ENCODE results near the gene ACIN1.
A peak's percentile ranks its signal among the peaks of the same experiment; 100 is the strongest.

Gene ACIN1

GRCh38 chr14:23076785-23077408, 18.0 kb downstream of the ACIN1 start:
- no peak for DNase-seq

- no peak for DNase-seq
Measured at GRCh38 chr14:23074906-23075305, 20.0 kb downstream of the ACIN1 start.

- no peak for DNase-seq
Measured at GRCh38 chr14:23071921-23072539, 22.9 kb downstream of the ACIN1 start.

GRCh38 chr14:23071244-23071920, 23.6 kb downstream of the ACIN1 start:
- DNase-seq, result peak; percentile 91

- DNase-seq, result no peak
Measured at GRCh38 chr14:23070262-23071129, 24.4 kb downstream of the ACIN1 start.

- no peak for DNase-seq
Measured at GRCh38 chr14:23069413-23069806, 25.5 kb downstream of the ACIN1 start.

GRCh38 chr14:23068789-23069412, 26.0 kb downstream of the ACIN1 start:
- DNase-seq, result peak; percentile 91

- no peak for DNase-seq
Measured at GRCh38 chr14:23067847-23068788, 26.8 kb downstream of the ACIN1 start.

- DNase-seq, result no peak
Measured at GRCh38 chr14:23066855-23067744, 27.8 kb downstream of the ACIN1 start.

GRCh38 chr14:23066368-23066767, 28.6 kb downstream of the ACIN1 start:
- no peak for DNase-seq

- DNase-seq, result no peak
Measured at GRCh38 chr14:23063601-23064000, 31.3 kb downstream of the ACIN1 start.

GRCh38 chr14:23062002-23062401, 32.9 kb downstream of the ACIN1 start:
- peak; percentile 96 for DNase-seq

GRCh38 chr14:23060536-23061260, 34.2 kb downstream of the ACIN1 start:
- no peak for DNase-seq

GRCh38 chr14:23058654-23059504, 36.1 kb downstream of the ACIN1 start:
- DNase-seq, result no peak

- DNase-seq, result peak; percentile 80
Measured at GRCh38 chr14:23057757-23058653, 36.9 kb downstream of the ACIN1 start.

GRCh38 chr14:23056956-23057756, 37.8 kb downstream of the ACIN1 start, which contains the start of gene CDH24:
Gene CDH24 (minus strand): TSS chr14:23057520. CDS start chr14:23055733, 1,787 bp downstream.
- peak; percentile 64 for DNase-seq

Data from fibroblast of skin of right quadriceps (primary cell).